Activated CD8-positive, alpha-beta T cell treated with anti-CD3 and anti-CD28 coated beads for 36 hours (primary cell): ENCODE results near the gene CADM2. TPM values are rescaled to one million over a fixed set of nuclear protein-coding genes. Genes with fewer than 3 reads are reported as not detected.
"Not testable (repeated sequence)": the region's sequence is repeated elsewhere in the genome, so short reads cannot be mapped to it uniquely, and the experiment has no call there.

Experiments used
- ATAC-seq: fragments of 200-7000 bp; cut with Tn5 transposase; one replicate; pipeline ENCODE4 v1.10.0; 2021; ENCODE audit warnings: mild to moderate bottlenecking, moderate library complexity
- CTCF ChIA-PET: fragments of 350-600 bp; sonication (Branson Sonifier 250); formaldehyde crosslinking; loops from one replicate; lab custom pipeline; 2021; ENCODE audit warnings: antibody characterized with exemption; lab: Charles Lee
- POLR2A ChIA-PET: fragments of 350-600 bp; sonication (Branson Sonifier 250); formaldehyde crosslinking; loops from one replicate; lab custom pipeline; 2021; ENCODE audit warnings: antibody characterized with exemption; lab: Charles Lee
- DNase-seq: peaks from one replicate; pipeline ENCODE4 v3.0.0-alpha.2; 2020
- H3K27ac Mint-ChIP-seq: one replicate; pipeline ENCODE4 v1.8.0; 2021; ENCODE audit warnings: mild to moderate bottlenecking, mixed read lengths
- H3K27me3 Mint-ChIP-seq: one replicate; pipeline ENCODE4 v1.8.0; 2021; ENCODE audit warnings: mixed read lengths
- H3K36me3 Mint-ChIP-seq: one replicate; pipeline ENCODE4 v1.8.0; 2021; ENCODE audit warnings: low read depth, mixed read lengths
- H3K4me1 Mint-ChIP-seq: one replicate; pipeline ENCODE4 v1.8.0; 2021; ENCODE audit warnings: low read depth, mixed read lengths
- H3K4me3 Mint-ChIP-seq: one replicate; pipeline ENCODE4 v1.8.0; 2021; ENCODE audit warnings: mild to moderate bottlenecking, moderate library complexity, mixed read lengths
- H3K9me3 Mint-ChIP-seq: one replicate; pipeline ENCODE4 v1.8.0; 2021; ENCODE audit warnings: mixed read lengths
- CTCF ChIP-seq: fragments of 200-600 bp; IDR thresholded peaks from one replicate; pipeline ENCODE4 v1.8.0; 2022; ENCODE audit warnings: antibody characterized with exemption, mild to moderate bottlenecking
- intact Hi-C: fragments of 100-400 bp; cut with micrococcal nuclease; formaldehyde crosslinking; loops from one replicate; pipeline ENCODE4 v1.10.0; 2022
- total RNA-seq, 2 experiments: library from RNA; stranded (reverse); gene quantifications; one replicate each; pipeline ENCODE4 v1.2.3, GENCODE V29; 2021

CADM2 gene
- total RNA-seq, 2 experiments from 2014 or later = 0.38 TPM; not detected in 1

GRCh38 chr3:85151555-85151954 lies 192.8 kb downstream of the CADM2 start:
- Mint-ChIP-seq H3K36me3 (no peaks in the 10 kb centered on the region), H3K9me3 (peaks cover 8% of the 10 kb centered on the region), H3K4me1 (no peaks in the 10 kb centered on the region), H3K27ac (no peak overlapping the region), H3K27me3 (no peaks in the 10 kb centered on the region), H3K4me3 (no peak overlapping the region)
- POLR2A ChIA-PET = no interaction called here
- no peak for TF ChIP-seq CTCF
- intact Hi-C loops = no loop called here
- CTCF ChIA-PET = no interaction called here
- DNase-seq (no peak), ATAC-seq (no peak)

- H3K9me3 Mint-ChIP-seq, DNase-seq, POLR2A ChIA-PET, H3K36me3 Mint-ChIP-seq, H3K4me1 Mint-ChIP-seq, H3K27ac Mint-ChIP-seq, ATAC-seq, H3K4me3 Mint-ChIP-seq, intact Hi-C loops, H3K27me3 Mint-ChIP-seq, CTCF ChIA-PET: not testable (repeated sequence)
Observed at GRCh38 chr3:85153279-85153678, 194.5 kb downstream of the CADM2 start.

GRCh38 chr3:85159376-85159775 lies 200.6 kb downstream of the CADM2 start:
- ChIA-PET POLR2A (no interaction called here), CTCF (no interaction called here)
- H3K4me1 Mint-ChIP-seq = no peaks in the 10 kb centered on the region
- DNase-seq = no peak
- no peak overlapping the region for H3K27ac Mint-ChIP-seq
- no peak for ATAC-seq
- no peaks in the 10 kb centered on the region for H3K36me3 Mint-ChIP-seq
- H3K27me3 Mint-ChIP-seq = no peaks in the 10 kb centered on the region
- intact Hi-C loops = no loop called here
- TF ChIP-seq CTCF = no peak
- peaks cover 4% of the 10 kb centered on the region for H3K9me3 Mint-ChIP-seq
- H3K4me3 Mint-ChIP-seq = no peak overlapping the region

- peaks cover 2% of the 10 kb centered on the region for H3K9me3 Mint-ChIP-seq
- POLR2A ChIA-PET = no interaction called here
- H3K36me3 Mint-ChIP-seq = no peaks in the 10 kb centered on the region
- H3K4me3 Mint-ChIP-seq = no peak overlapping the region
- DNase-seq (peak; percentile 28), ATAC-seq (no peak)
- TF ChIP-seq CTCF = no peak
- no peak overlapping the region for H3K27ac Mint-ChIP-seq
- H3K27me3 Mint-ChIP-seq = no peaks in the 10 kb centered on the region
- CTCF ChIA-PET = no interaction called here
- H3K4me1 Mint-ChIP-seq = no peaks in the 10 kb centered on the region
- intact Hi-C loops = no loop called here
Observed at GRCh38 chr3:85161544-85161943, 202.8 kb downstream of the CADM2 start.

- Mint-ChIP-seq H3K27ac (no peak overlapping the region), H3K27me3 (no peaks in the 10 kb centered on the region), H3K9me3 (peaks cover 2% of the 10 kb centered on the region), H3K4me3 (no peak overlapping the region), H3K36me3 (no peaks in the 10 kb centered on the region), H3K4me1 (no peaks in the 10 kb centered on the region)
- DNase-seq = no peak
- no peak for ATAC-seq
- ChIA-PET POLR2A (no interaction called here), CTCF (no interaction called here)
- no peak for TF ChIP-seq CTCF
- intact Hi-C loops = no loop called here
Observed at GRCh38 chr3:85162905-85163304, 204.1 kb downstream of the CADM2 start.

GRCh38 chr3:85164436-85164835 lies 205.6 kb downstream of the CADM2 start:
- Mint-ChIP-seq H3K9me3 (peaks cover under 1% of the 10 kb centered on the region), H3K27ac (no peak overlapping the region), H3K4me3 (no peak overlapping the region), H3K36me3 (no peaks in the 10 kb centered on the region), H3K27me3 (no peaks in the 10 kb centered on the region), H3K4me1 (no peaks in the 10 kb centered on the region)
- intact Hi-C loops = no loop called here
- TF ChIP-seq CTCF = no peak
- POLR2A ChIA-PET = no interaction called here
- no peak for ATAC-seq
- CTCF ChIA-PET = no interaction called here
- DNase-seq = no peak
